H9 (cell line): ENCODE measurements around the gene GAL3ST2. TPM values are rescaled to one million over a fixed set of nuclear protein-coding genes. Genes with fewer than 3 reads are reported as not detected.

Source experiments
- DNase-seq: peaks from one replicate; pipeline ENCODE4 v3.0.0-alpha.2; 2017
- H2AFZ ChIP-seq: one replicate; pipeline ENCODE4 v1.6.1; 2013; ENCODE audit warnings: mild to moderate bottlenecking, low read length, control low read depth, moderate library complexity
- H2AK5ac ChIP-seq: 2 replicates; pipeline ENCODE4 v1.6.1; 2013; ENCODE audit warnings: low read length, control low read depth, mixed read lengths; ENCODE audit not compliant: insufficient read length
- H2BK120ac ChIP-seq: one replicate; pipeline ENCODE4 v1.6.1; 2013; ENCODE audit warnings: low read depth, mild to moderate bottlenecking, low read length, control low read depth, inconsistent platforms; ENCODE audit not compliant: poor library complexity, severe bottlenecking
- H2BK12ac ChIP-seq: 2 replicates; pipeline ENCODE4 v1.6.1; 2013; ENCODE audit warnings: low read length, control low read depth, mixed read lengths, low read depth; ENCODE audit not compliant: insufficient read length
- H2BK15ac ChIP-seq: 2 replicates; pipeline ENCODE4 v1.6.1; 2013; ENCODE audit warnings: low read depth, low read length, control low read depth
- H2BK20ac ChIP-seq: one replicate; pipeline ENCODE4 v1.6.1; 2013; ENCODE audit warnings: low read depth, mild to moderate bottlenecking, low read length, control low read depth, inconsistent platforms; ENCODE audit not compliant: poor library complexity, severe bottlenecking
- H2BK5ac ChIP-seq: 2 replicates; pipeline ENCODE4 v1.6.1; 2013; ENCODE audit warnings: low read length, control low read depth, mixed read lengths; ENCODE audit not compliant: insufficient read length
- H3K14ac ChIP-seq: 2 replicates; pipeline ENCODE4 v1.6.1; 2013; ENCODE audit warnings: low read length, control low read depth; ENCODE audit not compliant: insufficient read depth
- H3K18ac ChIP-seq: 2 replicates; pipeline ENCODE4 v1.6.1; 2013; ENCODE audit warnings: low read depth, mild to moderate bottlenecking, mixed read lengths, low read length, control low read depth; ENCODE audit not compliant: insufficient read length
- H3K23ac ChIP-seq: 2 replicates; pipeline ENCODE4 v1.6.1; 2013; ENCODE audit warnings: low read length, control low read depth, mixed read lengths, low read depth; ENCODE audit not compliant: insufficient read length
- H3K23me2 ChIP-seq: 2 replicates; pipeline ENCODE4 v1.6.1; 2013; ENCODE audit warnings: low read depth, mild to moderate bottlenecking, mixed read lengths, low read length, control low read depth; ENCODE audit not compliant: insufficient read length, poor library complexity, severe bottlenecking
- H3K27ac ChIP-seq: 2 replicates; pipeline ENCODE4 v1.5.1; 2013; ENCODE audit warnings: low read length, control low read depth, mixed read lengths, low read depth; ENCODE audit not compliant: insufficient read length
- H3K27me3 ChIP-seq: 2 replicates; pipeline ENCODE4 v1.6.1; 2013; ENCODE audit warnings: low read length, control low read depth, inconsistent platforms; ENCODE audit not compliant: insufficient read depth
- H3K4ac ChIP-seq: 2 replicates; pipeline ENCODE4 v1.6.1; 2013; ENCODE audit warnings: low read depth, mild to moderate bottlenecking, control low read depth, inconsistent platforms, low read length, moderate library complexity
- H3K4me1 ChIP-seq: 2 replicates; pipeline ENCODE4 v1.6.1; 2013; ENCODE audit warnings: low read length, control low read depth, inconsistent platforms; ENCODE audit not compliant: insufficient read depth
- H3K4me2 ChIP-seq: 2 replicates; pipeline ENCODE4 v1.6.1; 2013; ENCODE audit warnings: low read length, control low read depth, mixed read lengths; ENCODE audit not compliant: insufficient read length, insufficient read depth
- H3K56ac ChIP-seq: 2 replicates; pipeline ENCODE4 v1.6.1; 2013; ENCODE audit warnings: low read depth, mild to moderate bottlenecking, mixed read lengths, low read length, control low read depth; ENCODE audit not compliant: insufficient read length
- H3K79me1 ChIP-seq: 2 replicates; pipeline ENCODE4 v1.6.1; 2013; ENCODE audit warnings: low read depth, mild to moderate bottlenecking, moderate library complexity, low read length, control low read depth, inconsistent platforms; ENCODE audit not compliant: insufficient read depth, poor library complexity, severe bottlenecking
- H3K79me2 ChIP-seq: 2 replicates; pipeline ENCODE4 v1.6.1; 2013; ENCODE audit warnings: low read length, control low read depth, inconsistent platforms; ENCODE audit not compliant: insufficient read depth
- H3K9ac ChIP-seq: 2 replicates; pipeline ENCODE4 v1.6.1; 2013; ENCODE audit warnings: low read length, control low read depth, mixed read lengths; ENCODE audit not compliant: insufficient read length; ENCODE audit errors: extremely low read depth
- H3K9me3 ChIP-seq: one replicate; pipeline ENCODE4 v1.6.1; 2013; ENCODE audit warnings: low read depth, low read length, inconsistent platforms; ENCODE audit not compliant: control insufficient read depth
- H3T11ph ChIP-seq: one replicate; pipeline ENCODE4 v1.6.1; 2013; ENCODE audit warnings: mild to moderate bottlenecking, low read length, control low read depth, inconsistent platforms
- H4K20me1 ChIP-seq: one replicate; pipeline ENCODE4 v1.6.1; 2013; ENCODE audit not compliant: control insufficient read depth, insufficient read length, insufficient read depth
- H4K5ac ChIP-seq: 2 replicates; pipeline ENCODE4 v1.6.1; 2013; ENCODE audit warnings: low read depth, mild to moderate bottlenecking, mixed read lengths, low read length, control low read depth; ENCODE audit not compliant: insufficient read length
- H4K8ac ChIP-seq: replicated peaks from 2 replicates; pipeline ENCODE4 v1.6.1; 2013; ENCODE audit warnings: low read length, control low read depth, mixed read lengths, low read depth; ENCODE audit not compliant: insufficient read length
- H4K91ac ChIP-seq: 2 replicates; pipeline ENCODE4 v1.6.1; 2013; ENCODE audit warnings: low read depth, mild to moderate bottlenecking, moderate library complexity, mixed read lengths, low read length, control low read depth; ENCODE audit not compliant: insufficient read length
- H3K27ac Mint-ChIP-seq, 3 experiments: 2 replicates in 2 of 3; 3 replicates in 1 of 3; pipeline ENCODE4 v1.8.0; 2020 to 2021; ENCODE audit warnings: mixed read lengths in 3 of 3, mild to moderate bottlenecking in 1 of 3, moderate library complexity in 1 of 3
- H3K27me3 Mint-ChIP-seq: 2 replicates; pipeline ENCODE4 v1.8.0; 2021; ENCODE audit warnings: low read depth, mild to moderate bottlenecking, moderate library complexity, mixed read lengths
- H3K36me3 Mint-ChIP-seq, 3 experiments: 2 replicates in 2 of 3; 3 replicates in 1 of 3; pipeline ENCODE4 v1.8.0; 2020 to 2021; ENCODE audit warnings: low read depth in 3 of 3, mixed read lengths in 3 of 3; ENCODE audit not compliant: insufficient read depth in 1 of 3
- H3K4me1 Mint-ChIP-seq, 2 experiments: 2 replicates each; pipeline ENCODE4 v1.8.0; 2020; ENCODE audit warnings: mixed read lengths in 2 of 2
- H3K4me3 Mint-ChIP-seq, 2 experiments: 2 replicates in 1 of 2; 3 replicates in 1 of 2; pipeline ENCODE4 v1.8.0; 2020 to 2021; ENCODE audit warnings: mild to moderate bottlenecking in 2 of 2, mixed read lengths in 2 of 2, moderate library complexity in 1 of 2
- H3K9me3 Mint-ChIP-seq, 2 experiments: 2 replicates in 1 of 2; 3 replicates in 1 of 2; pipeline ENCODE4 v1.8.0; 2020; ENCODE audit warnings: mild to moderate bottlenecking in 2 of 2, mixed read lengths in 2 of 2, moderate library complexity in 1 of 2
- CTCF ChIP-seq: fragments of 200-600 bp; sonication (generic); conservative IDR thresholded peaks from 3 replicates; pipeline ENCODE4 v1.8.0; 2021; ENCODE audit warnings: antibody characterized with exemption, mild to moderate bottlenecking
- WGBS: extraction: QIAGEN DNeasy Blood & Tissue Kit; methylation state at CpG from one replicate; pipeline ENCODE4 v1.1.7; 2013; ENCODE audit warnings: missing lambda C conversion rate, low lambda C conversion rate, mixed read lengths; ENCODE audit not compliant: insufficient read length; ENCODE audit errors: extremely low coverage; 5-methylcytosine and 5-hydroxymethylcytosine counted together
- total RNA-seq: library from RNA; stranded (reverse); gene quantifications from 2 replicates; pipeline ENCODE4 v1.2.1, GENCODE V29; 2021

The GAL3ST2 gene
- total RNA-seq, 1 experiment from 2014 or later, result 0.33 TPM

- Mint-ChIP-seq H3K27me3 (no peaks in the 10 kb centered on the region; the same call in 1 of the 2 replicates), H3K4me3 (no peak overlapping the region), H3K4me1 (peaks cover 8 to 14% of the 10 kb centered on the region in 2 experiments), H3K27ac (no peak overlapping the region), H3K36me3 (no peaks in the 10 kb centered on the region; a peak in 1 of 7 replicates), H3K9me3 (no peaks in the 10 kb centered on the region; a peak in 2 of 5 replicates)
- no peak overlapping the region for H3K23ac ChIP-seq
- no peak overlapping the region for H2AFZ ChIP-seq
- H3K4me2 ChIP-seq, result no peak overlapping the region
- H3K4ac ChIP-seq, result no peak overlapping the region
- H2BK12ac ChIP-seq, result no peak overlapping the region
- H2AK5ac ChIP-seq, result no peak overlapping the region
- no peak for TF ChIP-seq CTCF
- H4K91ac ChIP-seq, result no peak overlapping the region
- H3K4me1 ChIP-seq, result no peaks in the 10 kb centered on the region
- H3T11ph ChIP-seq, result no peak overlapping the region
- H4K8ac ChIP-seq, result no peak overlapping the region
- H4K5ac ChIP-seq, result no peak overlapping the region
- no peak overlapping the region for H3K14ac ChIP-seq
- H3K56ac ChIP-seq, result no peak overlapping the region
- H3K18ac ChIP-seq, result no peak overlapping the region
- no CpG with 5 or more reads among the region's 33 CpGs for WGBS
- H3K23me2 ChIP-seq, result no peaks in the 10 kb centered on the region
- H3K79me1 ChIP-seq, result no peaks in the 10 kb centered on the region
- H3K27ac ChIP-seq, result no peak overlapping the region
- no peak overlapping the region for H2BK15ac ChIP-seq
- no peaks in the 10 kb centered on the region for H3K27me3 ChIP-seq
- no peak overlapping the region for H3K9ac ChIP-seq
- H2BK120ac ChIP-seq, result no peak overlapping the region
- H3K9me3 ChIP-seq, result no peaks in the 10 kb centered on the region
- H2BK5ac ChIP-seq, result no peak overlapping the region
- no peak for DNase-seq
- no peaks in the 10 kb centered on the region for H3K79me2 ChIP-seq
- no peaks in the 10 kb centered on the region for H4K20me1 ChIP-seq
- H2BK20ac ChIP-seq, result no peak overlapping the region
These were observed 40.0 kb downstream of the GAL3ST2 start for GRCh38 chr2:241816431-241817121.
